GM12874 (cell line): Measurements from ENCODE around the gene CALN1.

ENCODE experiments used
- CTCF ChIP-seq: IDR thresholded peaks from 2 replicates; pipeline ENCODE4 v1.5.1; 2011; ENCODE audit warnings: low read depth, mild to moderate bottlenecking, control low read depth, low read length, moderate library complexity; ENCODE audit not compliant: insufficient read depth

Gene CALN1

GRCh38 chr7:72023926-72024325 is 388.2 kb downstream of the CALN1 start:
- no peak for TF ChIP-seq CTCF

GRCh38 chr7:72021716-72022115 is 390.4 kb downstream of the CALN1 start:
- no peak for TF ChIP-seq CTCF

GRCh38 chr7:72020311-72020710 is 391.8 kb downstream of the CALN1 start:
- no peak for TF ChIP-seq CTCF

GRCh38 chr7:72019436-72019835 is 392.7 kb downstream of the CALN1 start:
- TF ChIP-seq CTCF, result no peak

- TF ChIP-seq CTCF, result no peak
These were observed 394.4 kb downstream of the CALN1 start for GRCh38 chr7:72017756-72018155.

- no peak for TF ChIP-seq CTCF
These were observed 395.6 kb downstream of the CALN1 start for GRCh38 chr7:72016574-72016973.

GRCh38 chr7:72015136-72015535 is 397.0 kb downstream of the CALN1 start:
- no peak for TF ChIP-seq CTCF

- TF ChIP-seq CTCF, result no peak
These were observed 405.1 kb downstream of the CALN1 start for GRCh38 chr7:72007018-72007417.
